T-helper 2 cell (primary cell): Measurements from ENCODE around the gene PYCARD.
"Not testable (repeated sequence)": the region's sequence is repeated elsewhere in the genome, so short reads cannot be mapped to it uniquely, and the experiment has no call there.

Source experiments
- DNase-seq, 5 experiments: peaks; one replicate each; pipeline versions ENCODE4 v3.0.0 to v3.0.0-alpha.2; 2012 to 2022

The PYCARD gene

DNA sequence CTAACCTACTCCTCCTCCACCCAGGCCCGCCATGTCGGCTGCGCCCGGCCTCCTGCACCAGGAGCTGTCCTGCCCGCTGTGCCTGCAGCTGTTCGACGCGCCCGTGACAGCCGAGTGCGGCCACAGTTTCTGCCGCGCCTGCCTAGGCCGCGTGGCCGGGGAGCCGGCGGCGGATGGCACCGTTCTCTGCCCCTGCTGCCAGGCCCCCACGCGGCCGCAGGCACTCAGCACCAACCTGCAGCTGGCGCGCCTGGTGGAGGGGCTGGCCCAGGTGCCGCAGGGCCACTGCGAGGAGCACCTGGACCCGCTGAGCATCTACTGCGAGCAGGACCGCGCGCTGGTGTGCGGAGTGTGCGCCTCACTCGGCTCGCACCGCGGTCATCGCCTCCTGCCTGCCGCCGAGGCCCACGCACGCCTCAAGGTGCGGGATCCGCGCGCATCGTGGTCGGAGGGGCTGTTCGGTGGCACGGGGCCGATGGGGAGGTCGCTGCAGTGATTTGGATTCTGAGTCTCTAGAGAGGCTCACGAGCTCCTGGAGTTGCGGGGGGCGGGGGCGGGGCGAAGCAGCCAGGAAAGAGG is 12.2 kb upstream of the PYCARD start:
- no peak for DNase-seq

DNA sequence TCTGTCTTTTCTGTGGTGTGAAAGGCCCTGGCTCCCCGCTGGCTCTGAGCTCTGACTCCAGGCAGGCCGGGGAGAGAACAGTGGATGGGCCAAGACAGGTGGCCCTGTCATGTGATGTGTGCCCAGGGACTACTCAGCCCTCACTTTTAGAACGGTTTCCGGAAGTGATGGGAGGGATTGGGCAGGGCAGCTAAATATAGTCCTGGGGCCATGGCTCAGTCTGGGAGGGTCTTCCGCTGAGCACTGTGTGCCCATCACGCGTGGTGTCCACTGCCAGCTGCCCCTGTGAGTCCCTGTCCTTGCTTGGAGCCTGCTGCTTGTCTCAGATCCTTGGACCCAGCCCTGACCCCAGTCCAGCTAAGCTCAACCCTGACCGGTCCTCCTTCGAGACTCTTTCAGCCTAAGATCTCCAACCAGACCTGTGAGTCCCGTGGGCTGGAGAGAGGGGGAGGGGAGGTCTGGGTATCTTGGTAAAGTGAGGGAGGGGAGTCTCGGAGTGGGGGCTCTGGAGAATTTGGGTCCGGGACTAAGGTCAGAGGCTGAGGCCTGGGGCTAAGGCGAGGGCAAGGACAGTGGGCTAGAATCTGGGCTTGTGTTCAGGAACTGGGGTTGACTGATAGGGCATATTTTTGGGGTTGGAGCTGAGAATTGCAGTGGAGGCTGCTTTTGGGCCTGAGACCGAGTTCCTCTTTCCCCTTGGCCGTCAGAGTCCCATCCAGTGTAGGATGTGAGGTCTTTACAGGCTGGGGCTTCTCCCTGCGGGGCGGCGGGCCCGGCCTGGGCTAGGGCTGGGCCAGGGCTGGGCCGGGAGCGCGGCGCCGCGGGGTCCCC is 11.5 kb upstream of the PYCARD start, which contains the start of gene TRIM72:
TRIM72 (plus strand) TSS at position 243 of the 831 bp plus-strand sequence. CDS start 620 bp downstream, outside the sequence.
- DNase-seq = no peak

DNA sequence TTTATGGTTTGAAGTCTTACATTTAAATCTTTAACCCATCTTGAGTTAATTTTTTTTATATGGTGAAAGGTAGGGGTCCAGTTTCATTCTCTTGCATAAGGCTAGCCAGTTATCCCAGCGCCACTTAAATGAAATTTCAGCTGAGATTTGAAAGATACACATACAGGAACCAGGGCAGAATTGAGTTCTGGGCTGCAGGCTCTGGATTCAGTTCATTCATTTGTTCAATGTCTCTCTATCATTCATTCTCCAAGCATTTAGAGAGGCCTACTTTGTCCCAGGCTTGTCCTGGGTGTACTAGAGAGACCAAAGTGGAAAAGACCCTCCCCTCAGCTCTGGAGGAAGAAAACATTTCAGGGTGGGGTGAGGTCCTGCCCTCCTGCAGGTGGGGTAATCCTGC is 10.8 kb upstream of the PYCARD start:
- no peak for DNase-seq

DNA sequence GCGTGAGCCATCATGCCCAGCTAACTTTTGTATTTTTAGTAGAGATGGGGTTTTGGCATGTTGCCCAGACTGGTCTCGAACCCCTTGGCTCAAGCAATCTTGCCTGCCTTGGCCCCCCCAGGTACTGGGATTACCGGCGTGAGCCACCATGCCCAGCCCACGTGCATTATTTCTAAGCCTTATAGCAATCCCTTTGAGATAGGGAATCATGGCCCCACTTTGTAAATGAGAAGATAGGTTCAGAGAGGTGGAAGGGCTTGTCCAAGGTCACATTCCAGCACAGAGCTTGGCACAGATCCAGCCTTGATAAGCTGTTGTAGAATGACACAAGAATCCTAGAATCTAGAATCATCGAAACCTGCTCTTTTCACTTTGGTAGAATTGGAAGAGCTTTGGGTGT is 4.2 kb upstream of the PYCARD start:
- no peak for DNase-seq

DNA sequence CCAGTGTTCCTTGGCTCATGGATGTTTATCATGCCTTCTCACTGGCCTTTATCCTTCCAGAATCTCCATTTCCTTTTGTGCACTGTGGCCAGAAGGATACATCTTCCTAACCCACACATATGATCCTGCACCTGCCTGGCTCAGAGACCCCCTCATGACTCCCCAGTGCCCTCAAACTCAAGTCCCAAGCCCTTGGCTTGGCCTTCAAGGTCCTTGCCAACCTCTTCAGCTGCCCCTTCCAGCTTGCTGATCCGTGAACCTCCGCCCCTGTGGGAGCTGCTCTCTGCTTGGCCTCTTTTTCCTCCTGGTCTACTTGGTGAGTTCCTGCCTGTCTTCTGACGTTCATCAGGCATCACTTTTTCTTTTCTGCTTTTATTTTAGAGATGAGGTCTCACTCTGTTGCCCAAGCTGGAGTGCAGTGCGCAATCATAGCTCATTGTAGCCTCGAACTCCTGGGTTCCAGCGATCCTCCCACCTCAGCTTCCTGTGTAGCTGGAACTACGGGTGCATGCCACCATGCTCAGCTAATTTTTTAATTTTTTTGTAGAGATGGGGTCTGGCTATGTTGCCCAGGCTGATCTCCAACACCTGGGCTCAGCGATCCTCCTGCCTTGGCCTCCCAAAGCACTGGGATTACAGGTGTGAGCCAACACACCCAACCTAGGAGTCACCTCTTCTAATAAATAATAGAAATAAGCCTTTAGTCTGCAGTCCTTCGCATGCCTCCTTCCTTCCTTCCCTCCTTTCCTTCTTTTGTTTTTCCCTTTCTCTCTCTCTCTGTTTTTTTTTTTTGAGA is 2.5 kb upstream of the PYCARD start:
- DNase-seq = no peak

DNA sequence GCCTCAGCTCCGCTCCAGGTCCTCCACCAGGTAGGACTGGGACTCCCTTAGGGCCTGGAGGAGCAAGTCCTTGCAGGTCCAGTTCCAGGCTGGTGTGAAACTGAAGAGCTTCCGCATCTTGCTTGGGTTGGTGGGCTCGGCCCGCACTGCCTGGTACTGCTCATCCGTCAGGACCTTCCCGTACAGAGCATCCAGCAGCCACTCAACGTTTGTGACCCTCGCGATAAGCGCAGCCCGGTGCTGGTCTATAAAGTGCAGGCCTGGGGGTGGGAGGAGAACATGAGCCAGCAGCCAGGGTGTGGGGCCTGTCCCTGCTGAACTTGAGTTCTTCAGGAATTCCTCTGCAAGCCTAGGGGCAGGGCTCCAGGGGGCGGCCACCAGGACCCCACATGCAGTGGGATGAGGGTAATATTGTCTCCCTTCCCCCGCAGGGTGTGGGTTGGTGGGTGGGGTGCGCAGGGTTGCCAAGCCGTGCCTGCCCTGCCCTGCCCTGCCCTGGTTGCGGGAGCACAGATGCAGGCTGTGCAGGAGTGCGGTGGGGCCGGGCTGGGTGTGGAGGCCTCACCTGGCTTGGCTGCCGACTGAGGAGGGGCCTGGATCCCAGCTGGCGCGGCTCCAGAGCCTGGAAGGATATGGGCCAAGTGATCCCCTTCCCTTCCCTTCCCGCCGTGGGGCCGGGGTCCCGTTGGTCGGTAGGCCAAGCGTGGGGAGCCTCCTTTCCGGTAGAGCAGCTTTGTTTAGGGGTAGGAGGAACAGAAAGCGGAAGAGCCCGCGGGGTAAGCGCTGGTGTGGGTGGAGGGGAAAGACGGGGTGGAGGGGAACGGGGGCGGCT is 762 bp downstream of the PYCARD start:
- peak in 3 of 5 experiments; percentile 28 to 70 (median 41) for DNase-seq

DNA sequence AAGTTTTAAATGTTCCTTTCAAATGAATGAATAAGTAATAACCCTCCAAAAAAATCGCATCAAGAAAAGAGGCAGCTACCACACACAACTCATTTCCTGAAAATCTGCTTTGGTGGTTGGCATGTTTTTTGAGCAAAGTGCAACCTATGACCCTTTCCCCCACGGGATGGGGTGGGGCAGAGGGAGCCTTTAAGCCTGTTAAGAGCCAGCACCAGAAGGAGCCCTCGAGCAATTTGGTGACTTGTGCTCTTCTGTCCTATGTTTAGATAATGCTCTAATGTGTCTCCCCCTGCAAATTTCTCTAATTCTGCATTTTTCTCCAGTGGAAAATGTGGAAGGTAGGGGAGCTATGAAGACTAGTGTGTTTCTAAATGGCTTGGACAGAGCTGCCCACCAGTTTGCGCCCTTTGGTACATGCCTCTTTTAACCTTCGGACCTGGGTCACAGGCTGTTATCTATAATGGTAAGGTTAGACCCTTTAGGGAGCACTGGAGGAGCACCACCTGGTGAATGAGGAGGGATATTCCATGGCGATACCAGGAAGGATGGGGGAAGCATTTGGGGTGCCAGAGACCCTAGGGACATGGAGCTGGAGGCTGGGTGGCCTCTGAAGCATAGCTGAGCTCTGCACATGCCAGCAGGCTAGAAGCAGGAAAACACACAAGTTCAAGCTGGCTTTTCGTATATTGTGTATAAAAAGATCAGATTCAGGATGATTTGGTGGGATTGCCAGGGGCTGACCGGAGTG is 1.6 kb downstream of the PYCARD start:
- peak in 3 of 5 experiments; percentile 36 to 86 (median 41) for DNase-seq

DNA sequence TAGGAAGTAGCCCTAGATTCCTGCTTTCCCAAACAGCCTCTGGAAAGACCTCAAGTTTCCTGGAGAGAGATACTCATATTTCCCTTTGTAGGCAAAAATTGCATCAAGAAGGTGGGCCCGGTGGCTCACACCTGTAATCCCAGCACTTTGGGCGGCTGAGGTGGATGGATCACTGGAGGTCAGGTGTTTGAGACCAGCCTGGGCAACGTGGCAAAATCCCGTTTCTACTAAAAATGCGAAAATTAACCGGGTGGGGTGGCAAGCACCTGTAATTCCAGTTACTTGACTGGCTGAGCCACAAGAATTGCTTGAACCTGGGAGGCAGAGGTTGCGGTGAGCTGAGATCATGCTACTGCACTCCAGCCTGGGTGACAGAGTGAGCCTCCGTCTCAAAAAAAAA is 2.4 kb downstream of the PYCARD start:
- not testable (repeated sequence) for DNase-seq

DNA sequence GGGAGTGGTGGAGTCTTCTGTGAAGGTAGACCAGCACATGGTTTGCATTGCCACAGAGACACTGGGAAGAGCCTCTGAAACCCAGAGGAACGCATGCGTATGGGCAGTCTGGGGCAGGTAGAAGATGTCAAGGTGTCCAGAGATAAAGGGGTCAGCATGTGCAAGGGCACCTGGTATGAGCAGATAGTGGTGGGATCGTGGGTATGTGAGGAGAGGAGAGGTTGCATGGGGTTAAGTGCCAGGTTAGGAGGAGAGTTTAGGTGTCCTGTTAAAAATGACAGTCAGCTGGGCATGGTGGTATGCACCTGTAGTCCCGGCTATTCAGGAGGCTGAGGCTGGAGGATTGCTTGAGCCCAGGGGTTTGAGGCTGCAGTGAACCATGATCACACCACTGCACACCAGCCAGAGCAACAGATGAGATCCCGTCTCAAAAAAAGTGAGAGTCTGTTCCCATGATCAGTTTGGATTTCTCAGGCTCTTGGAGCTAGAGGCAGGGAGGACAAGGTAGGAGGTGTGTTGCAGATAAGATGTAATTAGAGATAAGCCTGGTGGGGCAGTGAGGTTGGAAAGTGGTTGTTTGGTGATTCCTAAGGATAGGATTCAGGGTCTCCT is 3.0 kb downstream of the PYCARD start:
- DNase-seq = no peak

DNA sequence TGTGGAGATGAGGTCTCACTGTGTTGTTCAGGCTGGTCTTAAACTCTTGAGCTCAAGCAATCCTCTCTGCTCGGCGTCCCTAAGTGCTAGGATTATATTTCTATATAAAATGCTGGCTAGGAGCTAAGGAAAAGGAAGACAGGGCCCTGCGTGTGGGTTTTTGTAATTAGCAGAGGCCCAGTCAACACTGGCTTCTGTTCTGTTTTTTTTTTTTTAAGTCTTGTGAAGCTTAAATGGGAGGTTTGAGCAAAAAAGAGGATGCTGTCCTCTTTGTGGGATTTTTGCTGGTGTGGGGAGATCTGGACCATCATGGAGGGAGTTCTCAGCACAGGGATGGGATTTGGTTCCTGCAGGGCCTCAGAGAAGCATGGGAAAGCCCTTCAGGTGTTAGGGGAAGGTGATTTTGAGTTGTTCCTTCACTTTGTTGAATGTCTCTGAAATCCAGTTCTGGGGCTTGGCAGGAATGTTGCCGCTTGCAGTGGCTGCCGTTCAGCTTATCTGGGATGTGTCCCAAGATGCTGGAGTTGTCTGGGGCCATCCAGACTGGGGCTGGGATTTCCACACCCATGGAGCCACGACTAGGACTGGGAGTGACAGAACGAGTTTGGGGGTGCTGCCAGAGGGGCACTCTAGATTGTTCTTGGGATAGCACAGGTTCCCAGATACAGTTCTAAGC is 4.2 kb downstream of the PYCARD start:
- no peak for DNase-seq

DNA sequence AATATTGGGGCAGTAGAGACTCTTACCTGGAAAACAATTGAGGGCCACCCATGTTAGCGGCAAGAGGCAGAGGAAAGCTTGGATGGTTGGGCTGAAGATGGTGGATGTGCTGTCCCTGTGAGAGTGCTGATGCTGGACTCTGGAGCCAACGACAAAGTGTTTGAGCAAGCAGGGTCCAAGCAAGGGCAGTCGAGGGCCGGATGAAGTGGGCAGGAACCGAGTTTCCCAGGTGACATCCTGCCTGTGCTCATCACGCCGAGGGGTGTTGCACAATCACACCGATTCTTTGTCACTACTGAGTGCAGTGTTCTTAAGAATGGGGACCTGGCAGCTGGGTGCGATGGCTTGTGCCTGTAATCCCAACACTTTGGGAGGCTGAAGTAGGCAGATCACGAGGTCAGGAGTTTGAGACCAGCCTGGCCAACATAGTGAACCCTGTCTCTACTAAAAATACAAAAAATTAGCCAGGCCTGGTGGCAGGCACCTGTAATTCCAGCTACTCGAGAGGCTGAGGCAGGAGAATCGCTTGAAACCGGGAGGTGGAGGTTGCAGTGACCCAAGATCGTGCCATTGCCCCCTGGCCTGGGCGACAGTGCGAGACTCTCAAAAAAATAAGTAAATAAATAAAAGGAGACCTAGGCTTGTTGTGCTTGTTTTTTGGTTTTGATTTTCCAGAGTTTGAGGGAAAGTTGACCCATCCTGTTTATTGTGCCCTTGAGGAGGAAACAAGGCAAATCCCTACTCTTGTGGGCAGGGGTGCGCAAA is 6.1 kb downstream of the PYCARD start:
- no peak for DNase-seq

DNA sequence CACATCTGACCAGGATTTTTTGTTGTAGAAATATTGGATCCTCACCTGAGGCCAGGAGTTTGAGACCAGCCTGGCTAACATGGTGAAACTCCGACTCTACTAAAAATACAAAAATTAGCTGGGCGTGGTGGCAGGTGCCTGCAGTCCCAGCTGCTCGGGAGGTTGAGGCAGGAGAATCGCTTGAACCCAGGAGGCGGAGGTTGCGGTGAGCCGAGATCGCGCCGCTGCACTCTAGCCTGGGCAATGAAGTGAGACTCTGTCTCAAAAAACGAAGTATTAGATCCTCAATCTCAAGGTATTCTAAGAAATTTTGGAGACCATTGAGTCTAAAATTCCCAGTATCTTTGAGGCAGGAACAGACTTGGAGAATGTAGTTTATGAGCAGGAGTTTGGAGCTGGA is 6.7 kb downstream of the PYCARD start:
- not testable (repeated sequence) for DNase-seq

DNA sequence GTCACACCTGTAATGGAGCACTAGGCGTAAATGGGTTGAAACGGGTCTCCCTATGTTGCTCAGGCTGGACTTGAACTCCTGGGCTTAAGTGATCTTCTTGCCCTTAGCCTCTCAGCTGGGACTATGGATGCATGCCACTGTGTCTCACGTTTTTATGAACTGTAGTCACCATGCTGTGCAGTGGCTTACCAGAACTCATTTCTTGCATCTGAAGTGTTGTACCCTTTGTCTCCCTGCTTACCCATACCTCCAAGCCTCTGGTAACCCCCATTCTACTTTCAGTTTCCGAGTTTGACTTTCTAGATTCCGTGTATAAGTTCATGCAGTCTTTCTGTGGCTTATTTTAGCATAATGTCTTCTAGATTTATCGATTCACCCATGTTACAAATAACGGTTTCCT is 7.7 kb downstream of the PYCARD start:
- DNase-seq = peak in 1 of 5 experiments; percentile 61

DNA sequence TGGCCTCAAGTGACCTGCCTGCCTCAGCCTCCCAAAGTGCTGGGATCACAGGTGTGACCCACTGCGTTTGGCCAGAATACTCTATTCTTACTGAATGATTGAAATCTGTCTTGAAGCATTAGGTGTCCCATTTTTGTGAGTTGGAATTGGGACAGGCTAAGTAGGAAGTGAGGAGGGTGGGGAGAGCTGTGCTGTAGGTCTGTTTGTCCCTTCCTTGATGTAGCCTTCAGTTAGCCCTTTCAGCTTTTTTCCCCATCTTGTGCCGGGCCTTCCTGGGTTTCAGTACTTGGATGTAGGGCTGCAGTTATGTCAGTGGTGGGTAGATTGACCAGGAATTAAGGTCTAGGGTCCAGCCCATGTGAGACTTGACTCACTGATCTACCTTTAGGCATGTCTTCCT is 8.7 kb downstream of the PYCARD start:
- no peak for DNase-seq

DNA sequence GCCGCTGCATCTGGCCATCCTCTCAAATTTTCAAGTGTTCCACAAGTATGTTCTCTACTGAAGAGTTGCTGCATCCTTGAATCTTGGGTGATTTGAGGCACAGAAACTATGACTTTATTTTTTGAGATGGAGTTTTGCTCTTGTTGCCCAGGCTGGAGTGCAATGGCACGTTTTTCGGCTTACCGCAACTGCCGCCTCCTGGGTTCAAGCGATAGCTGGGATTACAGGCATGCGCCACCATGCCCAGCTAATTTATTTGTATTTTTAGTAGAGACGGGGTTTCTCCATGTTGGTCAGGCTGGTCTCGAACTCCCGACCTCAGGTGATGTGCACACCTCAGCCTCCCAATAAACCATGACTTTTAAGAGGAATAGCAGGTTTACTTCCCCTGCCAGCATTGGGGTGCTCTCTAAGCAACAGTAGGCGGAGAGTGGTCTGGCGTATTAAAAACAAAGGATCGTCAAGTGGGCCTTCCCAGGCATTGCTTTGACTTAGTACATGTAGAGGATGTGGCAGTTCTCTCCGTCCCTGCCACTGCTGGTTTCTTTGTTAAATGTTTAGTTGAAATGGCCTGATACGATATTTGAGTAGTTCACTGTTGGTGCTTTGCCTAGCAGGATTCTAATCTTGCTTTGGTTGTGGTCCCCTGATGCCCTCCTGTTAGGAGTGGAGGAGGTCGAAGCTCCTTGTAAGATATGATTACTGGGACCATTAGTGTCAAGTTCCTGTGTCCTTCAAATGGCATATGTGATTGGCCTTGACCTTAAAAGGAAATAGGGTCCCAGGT is 9.5 kb downstream of the PYCARD start:
- DNase-seq = no peak

DNA sequence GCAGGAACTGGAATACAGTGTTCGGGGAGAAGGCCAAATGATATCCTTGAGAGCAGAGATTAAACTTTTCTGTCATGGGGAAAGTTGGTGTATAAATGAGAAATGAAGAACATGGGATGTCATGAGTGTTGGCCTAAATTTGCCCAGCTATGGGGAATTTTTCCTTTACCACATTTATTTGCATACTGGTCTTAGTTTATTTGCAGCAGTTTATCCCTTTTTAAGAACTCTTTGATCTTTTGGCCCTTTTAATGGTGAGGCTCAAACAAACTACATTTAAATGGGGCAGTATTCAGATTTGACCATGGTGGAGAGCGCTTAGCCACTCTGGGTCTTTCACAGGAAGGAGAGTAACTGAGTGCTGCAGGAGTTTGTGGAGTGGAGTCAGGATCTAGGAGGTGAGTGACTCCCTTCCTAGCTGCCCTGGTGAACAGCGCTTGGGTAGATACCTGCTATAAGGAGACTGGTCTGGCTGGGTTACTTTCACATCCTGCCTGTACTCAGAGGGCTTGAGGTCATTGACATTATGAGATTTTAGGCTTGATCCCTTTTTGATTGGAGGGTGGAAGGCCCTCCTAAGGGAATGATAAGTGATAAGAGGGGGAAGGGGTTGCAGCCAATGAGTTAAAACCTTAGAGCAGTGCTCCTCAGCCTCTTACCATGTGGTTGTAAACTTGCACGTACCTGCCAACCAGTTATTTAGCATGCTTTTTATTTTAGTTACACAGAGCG is 10.7 kb downstream of the PYCARD start:
- no peak for DNase-seq

DNA sequence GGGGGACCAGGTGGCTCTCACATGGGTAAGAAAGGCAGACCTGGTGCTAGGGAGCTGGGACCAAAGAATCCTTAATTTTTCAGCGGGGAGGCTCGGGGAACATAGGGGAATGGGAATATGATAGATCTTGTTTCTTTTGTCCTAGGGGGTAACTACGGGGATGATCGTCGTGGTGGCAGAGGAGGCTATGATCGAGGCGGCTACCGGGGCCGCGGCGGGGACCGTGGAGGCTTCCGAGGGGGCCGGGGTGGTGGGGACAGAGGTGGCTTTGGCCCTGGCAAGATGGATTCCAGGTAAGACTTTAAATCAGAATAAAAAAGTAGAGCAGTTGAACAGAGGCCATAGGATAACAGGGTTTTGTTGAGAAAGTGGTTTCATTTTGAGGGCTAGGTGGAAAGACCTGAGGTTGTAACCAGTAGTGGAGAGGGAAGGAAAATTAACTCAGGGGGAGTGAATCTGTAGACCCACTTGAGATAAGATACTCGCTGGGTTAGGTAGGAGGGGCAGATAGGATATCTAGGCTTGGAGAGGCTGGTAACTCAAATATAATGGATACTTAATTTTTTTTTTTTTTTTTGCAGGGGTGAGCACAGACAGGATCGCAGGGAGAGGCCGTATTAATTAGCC is 11.6 kb downstream of the PYCARD start:
- no peak for DNase-seq

DNA sequence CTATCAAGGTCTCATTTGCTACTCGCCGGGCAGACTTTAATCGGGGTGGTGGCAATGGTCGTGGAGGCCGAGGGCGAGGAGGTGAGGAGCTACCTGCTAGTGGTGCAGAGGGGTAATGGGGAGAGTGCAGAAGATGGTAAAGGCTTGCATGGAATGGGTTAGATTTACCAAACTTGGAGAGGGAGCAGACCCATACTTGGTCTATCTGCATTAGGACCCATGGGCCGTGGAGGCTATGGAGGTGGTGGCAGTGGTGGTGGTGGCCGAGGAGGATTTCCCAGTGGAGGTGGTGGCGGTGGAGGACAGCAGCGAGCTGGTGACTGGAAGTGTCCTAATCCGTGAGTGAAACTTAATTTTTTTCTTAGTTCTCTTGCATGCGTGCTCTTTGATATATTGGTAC is 12.5 kb downstream of the PYCARD start:
- no peak for DNase-seq
